Adrenal gland (tissue), 12 donors: Measurements from ENCODE around the gene CCNL1. TPM values are rescaled to one million over a fixed set of nuclear protein-coding genes. Genes with fewer than 3 reads are reported as not detected.
"Not testable (repeated sequence)": the region's sequence is repeated elsewhere in the genome, so short reads cannot be mapped to it uniquely, and the experiment has no call there.

Experiments
- DNase-seq, 7 donors: peaks; one replicate each; pipeline ENCODE4 v3.0.0-alpha.2; 2019 to 2020
- H3K27ac ChIP-seq, 5 donors: fragments of 200-600 bp; sonication (generic) in 4 of 5; 1 replicate in 3 of 5; 2 replicates in 2 of 5; pipeline versions ENCODE4 v1.5.1 to v1.8.0; 2016 to 2020; ENCODE audit warnings: mild to moderate bottlenecking in 1 of 5
- H3K27me3 ChIP-seq: fragments of 200-600 bp; 2 replicates; pipeline ENCODE4 v1.8.0; 2021
- H3K36me3 ChIP-seq, 2 donors: fragments of 200-600 bp; replicated peaks in 1 of 2; 1 replicate in 1 of 2; 2 replicates in 1 of 2; pipeline versions ENCODE4 v1.5.1 to v1.8.0; 2018 to 2022
- H3K4me1 ChIP-seq, 2 donors: fragments of 200-600 bp; replicated peaks in 1 of 2; 1 replicate in 1 of 2; 2 replicates in 1 of 2; pipeline versions ENCODE4 v1.5.1 to v1.8.0; 2018 to 2021
- H3K4me3 ChIP-seq, 4 donors: fragments of 200-600 bp; sonication (generic) in 3 of 4; one replicate each; pipeline ENCODE4 v1.5.1; 2016 to 2018
- H3K9me3 ChIP-seq, 3 donors: fragments of 200-600 bp; sonication (generic) in 1 of 3; replicated peaks in 1 of 3; 1 replicate in 2 of 3; 2 replicates in 1 of 3; pipeline versions ENCODE4 v1.5.1 to v1.8.0; 2016 to 2021
- CTCF ChIP-seq, 6 experiments: fragments of 450-650 bp in 4 of 6; fragments of 200-600 bp in 2 of 6; sonication (generic) in 1 of 6; IDR thresholded peaks; 1 replicate in 5 of 6; 2 replicates in 1 of 6; pipeline versions ENCODE4 v1.5.1 to v1.8.0; 2016 to 2021; ENCODE audit warnings: antibody characterized with exemption in 6 of 6, mild to moderate bottlenecking in 2 of 6, moderate library complexity in 1 of 6
- POLR2A ChIP-seq, 2 donors: fragments of 450-650 bp; IDR thresholded peaks; one replicate each; pipeline ENCODE4 v1.6.1; 2017; ENCODE audit warnings: antibody characterized with exemption in 2 of 2, mild to moderate bottlenecking in 2 of 2, moderate library complexity in 1 of 2
- WGBS, 4 donors: extraction: QIAGEN DNeasy Blood & Tissue Kit in 2 of 4; methylation state at CpG; one replicate each; pipeline versions ENCODE4 v1.1.5 to v1.1.7; 2013 to 2017; 5-methylcytosine and 5-hydroxymethylcytosine counted together
- intact Hi-C, 2 donors: fragments of 100-400 bp; cut with DNase I; formaldehyde crosslinking; loops; one replicate each; pipeline versions ENCODE4 v1.14.1 to v1.15.0; 2022 to 2023
- polyA plus RNA-seq, 3 donors: library from polyadenylated mRNA; stranded (reverse); fragments of 200-250 nt in 2 of 3; fragments of 350-450 nt in 1 of 3; fragmentation: Illumina TruSeq in 1 of 3; extraction: RNeasy Lipid Tissue Mini Kit (QIAGEN cat#74804) in 1 of 3; gene quantifications; one replicate each; pipeline ENCODE4 v1.2.3, GENCODE V29; 2013 to 2014
- total RNA-seq, 9 donors: library from RNA; depleted of rRNA in 4 of 9; stranded (reverse); fragments of >200 nt in 4 of 9; fragments of 120-200 nt in 1 of 9; fragmentation: NEBNext Ultra II Directional in 1 of 9; extraction: Animal tissue kit (Norgen Biotek cat#: 25700) in 1 of 9; gene quantifications; one replicate each; pipeline versions ENCODE4 v1.1.0 to v1.2.4, GENCODE V29; 2013 to 2023
- donor health status: healthy with polysubstance abuse.
- donor health status: Bipolar disorder and iron deficiency.
- donor health status: DM: yes; HTN: yes; CAD: no.
- donor health status: DM: no; HTN: no; CAD: no.
- donor health status: DM: no; HTN: no; CAD: no.
- donor health status: DM: yes; HTN: yes; CAD: no.

CCNL1 gene
- total and polyA plus RNA-seq, 12 donors = 50.1 to 223 (median 105) TPM

- H3K4me1 ChIP-seq = no peaks in the 10 kb centered on the region
- intact Hi-C loops = loop anchor here (2.0 to 10.0 kb wide), 2 partner anchors 293 kb away; no protein-coding TSS in a partner anchor
- WGBS, 4 donors = 43 to 55% (median 50%) methylated on average over 6 of the region's 6 CpGs
- H3K27me3 ChIP-seq = no peaks in the 10 kb centered on the region
- no peak overlapping the region for H3K4me3 ChIP-seq
- H3K36me3 ChIP-seq = no peaks in the 10 kb centered on the region
- no peak overlapping the region for H3K27ac ChIP-seq
- H3K9me3 ChIP-seq = no peaks in the 10 kb centered on the region
- DNase-seq = no peak
- TF ChIP-seq CTCF (IDR thresholded peaks at IDR 0.05) (peak; percentile 40 to 65 (median 60)), POLR2A (IDR thresholded peaks at IDR 0.05) (no peak)
These were observed 41.8 kb upstream of the CCNL1 start for GRCh38 chr3:157201648-157202278.

GRCh38 chr3:157199841-157200240, 39.9 kb upstream of the CCNL1 start:
- intact Hi-C loops = loop anchor here in 1 of 2 donors (10.0 kb wide), 1 partner anchor 295 kb away; no protein-coding TSS in a partner anchor
- H3K9me3 ChIP-seq = no peaks in the 10 kb centered on the region
- no peaks in the 10 kb centered on the region for H3K27me3 ChIP-seq
- H3K27ac ChIP-seq = no peak overlapping the region
- DNase-seq = no peak
- no peak for TF ChIP-seq POLR2A (IDR thresholded peaks at IDR 0.05)
- TF ChIP-seq CTCF (IDR thresholded peaks at IDR 0.05) = no peak
- no peaks in the 10 kb centered on the region for H3K4me1 ChIP-seq
- no peaks in the 10 kb centered on the region for H3K36me3 ChIP-seq
- WGBS, 4 donors = 83 to 90% (median 84%) methylated on average over 3 of the region's 3 CpGs
- H3K4me3 ChIP-seq = no peak overlapping the region

GRCh38 chr3:157195965-157196364, 36.0 kb upstream of the CCNL1 start:
- H3K4me1 ChIP-seq = no peaks in the 10 kb centered on the region
- no peak overlapping the region for H3K4me3 ChIP-seq
- no peaks in the 10 kb centered on the region for H3K27me3 ChIP-seq
- no peaks in the 10 kb centered on the region for H3K36me3 ChIP-seq
- H3K27ac ChIP-seq = no peak overlapping the region
- H3K9me3 ChIP-seq = no peaks in the 10 kb centered on the region
- intact Hi-C loops = no loop called here
- no peak for DNase-seq
- TF ChIP-seq CTCF (IDR thresholded peaks at IDR 0.05) = no peak
- TF ChIP-seq POLR2A (IDR thresholded peaks at IDR 0.05) = no peak

GRCh38 chr3:157191149-157191548, 31.2 kb upstream of the CCNL1 start:
- intact Hi-C loops, H3K4me3 ChIP-seq, H3K27ac ChIP-seq, H3K36me3 ChIP-seq, H3K27me3 ChIP-seq, DNase-seq, H3K9me3 ChIP-seq, H3K4me1 ChIP-seq: not testable (repeated sequence)
- 91 to 100% (median 95%) methylated on average over 5 of the region's 5 CpGs for WGBS, 4 donors

- WGBS, 4 donors = 65 to 98% (median 75%) methylated on average over 2 of the region's 2 CpGs
- intact Hi-C loops = no loop called here
- no peak for TF ChIP-seq CTCF (IDR thresholded peaks at IDR 0.05)
- no peak for DNase-seq
- no peaks in the 10 kb centered on the region for H3K4me1 ChIP-seq
- H3K27ac ChIP-seq = no peak overlapping the region
- peaks cover 0 to 7% (median 0%) of the 10 kb centered on the region in 3 donors for H3K9me3 ChIP-seq
- H3K27me3 ChIP-seq = no peaks in the 10 kb centered on the region
- no peak overlapping the region for H3K4me3 ChIP-seq
- H3K36me3 ChIP-seq = no peaks in the 10 kb centered on the region
These were observed 30.5 kb upstream of the CCNL1 start for GRCh38 chr3:157190380-157190872.
